ENCODE measurements around the gene UBR1.

Gene UBR1

DNA sequence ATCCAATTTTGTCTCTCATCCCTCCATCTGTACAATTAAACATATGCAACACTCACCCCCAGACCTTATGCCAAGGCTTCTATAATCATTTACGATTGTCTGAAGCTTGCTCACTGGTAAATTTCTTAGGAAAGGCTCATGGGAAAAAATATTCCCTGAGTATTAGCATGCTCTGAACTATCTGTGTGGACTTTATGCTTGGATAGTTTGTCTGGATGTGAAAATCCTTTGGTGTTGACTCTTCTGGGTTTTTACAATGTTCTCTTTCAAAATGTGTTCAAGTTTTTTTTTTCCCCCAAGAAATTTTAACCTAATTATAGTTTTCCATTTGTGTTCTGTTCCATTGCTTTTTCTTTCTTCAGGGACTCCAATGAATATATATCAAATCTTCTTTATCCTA lies 165.3 kb downstream of the UBR1 start:
- Histone ChIP-seq H3K36me3 (peaks cover 17% of the 10 kb centered on the region), H3K4me3 (ENCODE audit: low read depth, low read length) (no peak overlapping the region), H3K27me3 (no peaks in the 10 kb centered on the region), H3K4me1 (no peaks in the 10 kb centered on the region), H3K9me3 (no peaks in the 10 kb centered on the region)
- TF ChIP-seq CTCF (IDR thresholded peaks at IDR 0.05; ENCODE audit: low read depth, low read length) = no peak
- no peak for DNase-seq

DNA sequence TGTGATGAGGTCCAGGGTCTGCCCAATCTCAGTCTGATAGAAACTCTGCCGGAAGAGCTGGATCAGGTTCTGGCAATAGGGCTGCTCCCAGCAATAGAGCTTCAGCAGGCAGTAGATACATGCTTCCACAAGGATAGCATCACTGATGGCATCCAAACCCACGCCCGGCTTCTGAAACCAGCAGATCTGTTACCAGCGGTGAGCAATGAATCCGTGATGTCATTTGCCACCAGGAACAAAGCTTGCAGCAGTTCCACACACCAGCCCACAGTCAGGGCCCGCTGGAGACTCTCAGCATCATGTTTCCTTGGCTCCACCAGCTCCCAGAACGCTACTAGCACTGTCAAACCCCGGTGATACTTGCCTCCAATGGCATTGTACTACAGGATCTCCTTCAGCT lies 166.0 kb downstream of the UBR1 start:
- no peak for DNase-seq
- TF ChIP-seq CTCF (IDR thresholded peaks at IDR 0.05; ENCODE audit: low read depth, low read length) = no peak
- H3K9me3 ChIP-seq = no peaks in the 10 kb centered on the region
- no peaks in the 10 kb centered on the region for H3K4me1 ChIP-seq
- H3K4me3 ChIP-seq (ENCODE audit: low read depth, low read length) = no peak overlapping the region
- H3K27me3 ChIP-seq = no peaks in the 10 kb centered on the region
- peaks cover 11% of the 10 kb centered on the region for H3K36me3 ChIP-seq

GRCh38 chr15:42937143-42937542 lies 168.7 kb downstream of the UBR1 start:
- Histone ChIP-seq H3K4me3 (ENCODE audit: low read depth, low read length) (no peak overlapping the region), H3K36me3 (no peaks in the 10 kb centered on the region), H3K4me1 (no peaks in the 10 kb centered on the region), H3K9me3 (no peaks in the 10 kb centered on the region), H3K27me3 (no peaks in the 10 kb centered on the region)
- no peak for TF ChIP-seq CTCF (IDR thresholded peaks at IDR 0.05; ENCODE audit: low read depth, low read length)
- DNase-seq = no peak

GRCh38 chr15:42933886-42934667 lies 171.8 kb downstream of the UBR1 start:
- Histone ChIP-seq H3K4me1 (no peaks in the 10 kb centered on the region), H3K36me3 (no peaks in the 10 kb centered on the region), H3K9me3 (no peaks in the 10 kb centered on the region), H3K4me3 (ENCODE audit: low read depth, low read length) (no peak overlapping the region), H3K27me3 (no peaks in the 10 kb centered on the region)
- TF ChIP-seq CTCF (IDR thresholded peaks at IDR 0.05; ENCODE audit: low read depth, low read length) = no peak
- DNase-seq = no peak

- Histone ChIP-seq H3K36me3 (no peaks in the 10 kb centered on the region), H3K4me1 (no peaks in the 10 kb centered on the region), H3K4me3 (ENCODE audit: low read depth, low read length) (no peak overlapping the region), H3K27me3 (no peaks in the 10 kb centered on the region), H3K9me3 (no peaks in the 10 kb centered on the region)
- TF ChIP-seq CTCF (IDR thresholded peaks at IDR 0.05; ENCODE audit: low read depth, low read length) = no peak
- DNase-seq = no peak
Measured at GRCh38 chr15:42932833-42933515, 172.9 kb downstream of the UBR1 start.
